Measurements from ENCODE around the gene RPS14. TPM values are rescaled to one million over a fixed set of nuclear protein-coding genes. Genes with fewer than 3 reads are reported as not detected.

RPS14 gene
- total and polyA plus RNA-seq, 9 of the 15 experiments (the other 6 are each of a cell fraction or from before 2014, with no cell fraction given): 1,824 to 5,983 (median 3,017) TPM

GRCh38 chr5:150395688-150395975 lies 53.9 kb downstream of the RPS14 start:
- Histone ChIP-seq H3K4me3 (no peak overlapping the region), H3K79me2 (ENCODE audit: control insufficient read depth, insufficient read depth, low read length) (no peaks in the 10 kb centered on the region), H3K4me1 (replicated peaks in 1 of 2; ENCODE audit: control insufficient read depth in 2 of 2, insufficient read depth in 2 of 2, low read length in 2 of 2) (peaks cover 3 to 5% of the 10 kb centered on the region in 2 experiments; a peak in 1 of 5 replicates), H3K9ac (ENCODE audit: insufficient read depth in 1 of 2, low read depth in 2 of 2, low read length in 2 of 2) (no peak overlapping the region), H3K4me2 (ENCODE audit: insufficient read depth, low read length) (no peak overlapping the region), H3K27ac (ENCODE audit: extremely low read depth, low read depth, low read length) (no peak overlapping the region), H2AFZ (ENCODE audit: low read depth, low read length) (no peak overlapping the region), H4K20me1 (replicated peaks; ENCODE audit: control insufficient read depth, insufficient read depth, low read length) (peaks cover 4% of the 10 kb centered on the region; the same call in 1 of the 2 replicates), H3K9me1 (ENCODE audit: control insufficient read depth, insufficient read depth, low read length) (peaks cover 5% of the 10 kb centered on the region), H3K36me3 (ENCODE audit: control insufficient read depth, insufficient read depth, low read length) (peaks cover 97% of the 10 kb centered on the region), H3K27me3 (ENCODE audit: control insufficient read depth in 2 of 2, insufficient read depth in 2 of 2, low read length in 2 of 2) (no peaks in the 10 kb centered on the region), H3K9me3 (replicated peaks; ENCODE audit: control insufficient read depth, insufficient read depth, low read depth, low read length) (no peaks in the 10 kb centered on the region)
- ChIA-PET POLR2A (interaction anchor here (1.4 to 2.4 kb wide), 2 partner anchors 10 to 16 kb away, joined by 3 to 5 read pairs; no protein-coding TSS in a partner anchor), CTCF (ENCODE audit: low intra/inter-chr PET ratio) (no interaction called here)
- intact Hi-C loops (cut with micrococcal nuclease) (no loop called here), in situ Hi-C loops (cut with MboI) (no loop called here)
- DNase-seq (ENCODE audit: extremely low read depth in 1 of 4, low spot score in 3 of 4): no peak
- no TSS peak for BruUV-seq (replicated peaks)
- WGBS (ENCODE audit: insufficient coverage, low coverage, missing lambda C conversion rate): 95% methylated on average over 2 of the region's 2 CpGs
- peak; percentile 38; the same call in 1 of the 2 replicates for TF ChIP-seq POLR2AphosphoS5 (IDR thresholded peaks at IDR 0.05; ENCODE audit: control insufficient read depth, insufficient read depth, low read depth, low read length)
- TF ChIP-seq BRF1 (IDR thresholded peaks at IDR 0.05; ENCODE audit: borderline replicate concordance, extremely low read depth, insufficient read length): no peak
- FAIRE-seq: no peak
- ATAC-seq: no peak

GRCh38 chr5:150394912-150395687 lies 54.4 kb downstream of the RPS14 start:
- ChIA-PET CTCF (ENCODE audit: low intra/inter-chr PET ratio) (interaction anchor here (0.6 to 1.7 kb wide), 2 partner anchors 37 to 41 kb away, joined by 3 to 7 read pairs; no protein-coding TSS in a partner anchor), POLR2A (interaction anchor here (0.5 to 2.4 kb wide), 4 partner anchors 10 to 105 kb away, joined by 3 to 5 read pairs (median 3); no protein-coding TSS in a partner anchor)
- Histone ChIP-seq H3K9me1 (ENCODE audit: control insufficient read depth, insufficient read depth, low read length) (peaks cover 5% of the 10 kb centered on the region), H2AFZ (ENCODE audit: low read depth, low read length) (no peak overlapping the region), H3K4me2 (ENCODE audit: insufficient read depth, low read length) (no peak overlapping the region), H3K27ac (ENCODE audit: extremely low read depth, low read depth, low read length) (no peak overlapping the region), H3K27me3 (ENCODE audit: control insufficient read depth in 2 of 2, insufficient read depth in 2 of 2, low read length in 2 of 2) (no peaks in the 10 kb centered on the region), H3K4me1 (replicated peaks in 1 of 2; ENCODE audit: control insufficient read depth in 2 of 2, insufficient read depth in 2 of 2, low read length in 2 of 2) (0 out of 5 replicates have a peak, but pooled peaks cover 0 to under 1% of the 10 kb centered on the region in 2 experiments), H4K20me1 (replicated peaks; ENCODE audit: control insufficient read depth, insufficient read depth, low read length) (peaks cover 4% of the 10 kb centered on the region; the same call in 1 of the 2 replicates), H3K4me3 (no peak overlapping the region), H3K36me3 (ENCODE audit: control insufficient read depth, insufficient read depth, low read length) (peaks cover 97% of the 10 kb centered on the region), H3K9me3 (replicated peaks; ENCODE audit: control insufficient read depth, insufficient read depth, low read depth, low read length) (no peaks in the 10 kb centered on the region), H3K79me2 (ENCODE audit: control insufficient read depth, insufficient read depth, low read length) (no peaks in the 10 kb centered on the region), H3K9ac (ENCODE audit: insufficient read depth in 1 of 2, low read depth in 2 of 2, low read length in 2 of 2) (no peak overlapping the region)
- FAIRE-seq: no peak
- WGBS (ENCODE audit: insufficient coverage, low coverage, missing lambda C conversion rate): 73% methylated on average over 9 of the region's 13 CpGs
- no peak for DNase-seq (ENCODE audit: extremely low read depth in 1 of 4, low spot score in 3 of 4)
- in situ Hi-C loops (cut with MboI): no loop called here
- TF ChIP-seq CCAR2 (IDR thresholded peaks at IDR 0.05; ENCODE audit: low read depth, low read length) (no peak), ZNF253 (CRISPR knock-in tag; conservative IDR thresholded peaks at IDR 0.05) (no peak), POLR2G (IDR thresholded peaks at IDR 0.05; ENCODE audit: low read depth, low read length) (peak; percentile 47; the same call in 1 of the 2 replicates), COPS2 (conservative IDR thresholded peaks at IDR 0.05) (no peak), GATAD2B (IDR thresholded peaks at IDR 0.05; ENCODE audit: borderline replicate concordance) (no peak), SMAD1 (IDR thresholded peaks at IDR 0.05; ENCODE audit: low read depth, low read length, partially characterized antibody) (no peak), ZBED1 (IDR thresholded peaks at IDR 0.05) (no peak)
- TF ChIP-seq, protein P1, sequence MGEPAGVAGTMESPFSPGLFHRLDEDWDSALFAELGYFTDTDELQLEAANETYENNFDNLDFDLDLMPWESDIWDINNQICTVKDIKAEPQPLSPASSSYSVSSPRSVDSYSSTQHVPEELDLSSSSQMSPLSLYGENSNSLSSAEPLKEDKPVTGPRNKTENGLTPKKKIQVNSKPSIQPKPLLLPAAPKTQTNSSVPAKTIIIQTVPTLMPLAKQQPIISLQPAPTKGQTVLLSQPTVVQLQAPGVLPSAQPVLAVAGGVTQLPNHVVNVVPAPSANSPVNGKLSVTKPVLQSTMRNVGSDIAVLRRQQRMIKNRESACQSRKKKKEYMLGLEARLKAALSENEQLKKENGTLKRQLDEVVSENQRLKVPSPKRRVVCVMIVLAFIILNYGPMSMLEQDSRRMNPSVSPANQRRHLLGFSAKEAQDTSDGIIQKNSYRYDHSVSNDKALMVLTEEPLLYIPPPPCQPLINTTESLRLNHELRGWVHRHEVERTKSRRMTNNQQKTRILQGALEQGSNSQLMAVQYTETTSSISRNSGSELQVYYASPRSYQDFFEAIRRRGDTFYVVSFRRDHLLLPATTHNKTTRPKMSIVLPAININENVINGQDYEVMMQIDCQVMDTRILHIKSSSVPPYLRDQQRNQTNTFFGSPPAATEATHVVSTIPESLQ (CRISPR knock-in tag; IDR thresholded peaks at IDR 0.05): no peak
- no TSS peak for BruUV-seq (replicated peaks)
- intact Hi-C loops (cut with micrococcal nuclease): no loop called here
- ATAC-seq: peak; percentile 42; the same call in 2 of the 3 replicates
